ENCODE results near the gene KIAA1217.

The KIAA1217 gene

DNA sequence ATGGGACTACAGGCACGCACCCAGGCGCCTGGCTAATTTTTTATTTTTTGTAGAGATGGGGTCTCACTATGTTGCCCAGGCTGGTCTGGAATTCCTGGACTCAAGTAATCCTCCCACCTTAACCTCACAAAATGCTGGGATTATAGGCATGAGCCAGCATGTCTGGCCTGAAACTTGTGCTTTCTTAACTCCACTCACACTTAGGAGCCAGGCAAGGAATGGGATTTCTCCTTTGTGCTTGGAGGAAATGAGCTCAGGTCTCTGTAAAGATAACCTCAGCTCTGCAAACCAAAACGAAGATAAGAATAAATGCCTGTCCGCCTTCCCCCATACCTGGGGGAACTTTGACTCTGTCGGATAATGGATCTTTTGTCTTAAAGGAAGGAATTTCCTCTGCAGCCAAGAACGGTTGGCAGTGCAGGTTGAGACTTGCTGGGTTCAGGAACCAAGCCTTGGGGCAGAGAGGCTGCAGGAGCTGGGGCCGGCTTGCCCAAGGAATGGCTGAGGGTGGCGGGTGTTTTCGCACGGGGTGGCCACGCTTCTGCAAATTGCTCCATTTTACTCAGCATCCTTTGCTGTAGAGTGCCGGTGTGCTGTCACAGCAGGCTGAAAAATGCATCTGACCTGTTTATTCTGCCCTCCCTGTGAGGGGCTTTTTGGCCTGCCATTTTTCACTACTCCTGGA is 174.2 kb downstream of the KIAA1217 start:
- Histone ChIP-seq H3K9ac (ENCODE audit: low read length in 2 of 2) (no peak overlapping the region), H3K27ac (ENCODE audit: low read length) (no peak overlapping the region), H3K4me1 (ENCODE audit: control insufficient read depth, insufficient read depth, low read length) (peaks cover 9% of the 10 kb centered on the region)

DNA sequence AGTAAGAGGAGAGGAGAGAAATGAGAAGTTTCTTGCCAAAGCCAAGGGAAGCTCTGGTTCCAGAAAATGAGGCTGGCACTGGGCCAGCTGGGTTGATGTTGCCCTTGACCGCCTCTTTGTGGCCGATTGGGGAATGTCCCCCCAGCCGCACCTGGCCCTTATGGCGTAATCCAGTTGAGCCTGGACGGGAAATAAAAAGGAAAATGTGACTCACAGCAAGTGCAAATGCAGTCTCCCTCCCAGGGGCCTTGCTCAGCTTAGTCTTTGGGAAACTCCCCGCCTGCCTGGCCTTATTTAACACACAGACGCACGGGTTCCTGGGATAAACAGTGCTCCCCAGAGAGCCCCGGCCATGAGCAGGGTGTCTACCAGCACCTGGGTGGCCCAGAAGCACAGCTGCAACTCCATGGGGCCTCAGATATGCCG is 174.8 kb downstream of the KIAA1217 start:
- no peaks in the 10 kb centered on the region for H3K9me3 ChIP-seq (ENCODE audit: control insufficient read depth in 2 of 2, low read length in 2 of 2)
- peak overlapping the region in 1 of 2 donors; percentile 52 for H3K4me3 ChIP-seq (ENCODE audit: low read length in 2 of 2)
- H3K36me3 ChIP-seq (ENCODE audit: control insufficient read depth in 2 of 2, insufficient read depth in 2 of 2, low read length in 2 of 2) = no peaks in the 10 kb centered on the region
- no peak overlapping the region for H3K27ac ChIP-seq (ENCODE audit: low read length)
- no peak overlapping the region for H3K9ac ChIP-seq (ENCODE audit: low read length in 2 of 2)
- H3K27me3 ChIP-seq (ENCODE audit: control insufficient read depth in 1 of 2, insufficient read depth in 2 of 2, low read length in 2 of 2) = no peaks in the 10 kb centered on the region
- peaks cover 9% of the 10 kb centered on the region for H3K4me1 ChIP-seq (ENCODE audit: control insufficient read depth, insufficient read depth, low read length)

More for the DNA sequence above, 174.2 kb downstream of the KIAA1217 start:
- Histone ChIP-seq H3K36me3 (ENCODE audit: control insufficient read depth in 2 of 2, insufficient read depth in 2 of 2, low read length in 2 of 2) (no peaks in the 10 kb centered on the region), H3K27me3 (ENCODE audit: control insufficient read depth in 1 of 2, insufficient read depth in 2 of 2, low read length in 2 of 2) (no peaks in the 10 kb centered on the region), H3K4me3 (ENCODE audit: low read length in 2 of 2) (peak overlapping the region in 1 of 2 donors; percentile 52), H3K9me3 (ENCODE audit: control insufficient read depth in 2 of 2, low read length in 2 of 2) (no peaks in the 10 kb centered on the region)

DNA sequence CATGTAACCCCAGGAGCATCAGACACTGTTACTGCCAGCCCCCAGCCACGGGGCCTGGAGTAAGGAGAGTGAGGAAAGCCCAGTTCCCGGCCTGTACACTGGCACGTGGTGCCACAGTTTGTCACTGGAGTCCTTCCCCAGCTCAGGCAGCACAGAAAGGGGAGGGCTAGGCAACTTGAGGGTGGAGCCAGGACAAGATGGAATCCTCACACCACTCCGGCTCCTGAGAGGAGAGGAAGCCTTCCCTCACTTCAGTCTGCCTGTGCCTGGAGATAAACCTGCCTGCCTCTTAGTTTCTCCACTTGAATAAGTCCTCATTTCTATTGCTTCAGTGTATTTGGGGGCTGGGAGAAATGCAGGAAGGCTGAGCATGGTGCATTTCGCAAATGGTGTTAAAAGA is 176.0 kb downstream of the KIAA1217 start:
- Histone ChIP-seq H3K27ac (ENCODE audit: low read length) (no peak overlapping the region), H3K9me3 (ENCODE audit: control insufficient read depth in 2 of 2, low read length in 2 of 2) (no peaks in the 10 kb centered on the region), H3K27me3 (ENCODE audit: control insufficient read depth in 1 of 2, insufficient read depth in 2 of 2, low read length in 2 of 2) (no peaks in the 10 kb centered on the region), H3K4me1 (ENCODE audit: control insufficient read depth, insufficient read depth, low read length) (peaks cover 9% of the 10 kb centered on the region), H3K36me3 (ENCODE audit: control insufficient read depth in 2 of 2, insufficient read depth in 2 of 2, low read length in 2 of 2) (no peaks in the 10 kb centered on the region), H3K9ac (ENCODE audit: low read length in 2 of 2) (no peak overlapping the region), H3K4me3 (ENCODE audit: low read length in 2 of 2) (no peak overlapping the region)

DNA sequence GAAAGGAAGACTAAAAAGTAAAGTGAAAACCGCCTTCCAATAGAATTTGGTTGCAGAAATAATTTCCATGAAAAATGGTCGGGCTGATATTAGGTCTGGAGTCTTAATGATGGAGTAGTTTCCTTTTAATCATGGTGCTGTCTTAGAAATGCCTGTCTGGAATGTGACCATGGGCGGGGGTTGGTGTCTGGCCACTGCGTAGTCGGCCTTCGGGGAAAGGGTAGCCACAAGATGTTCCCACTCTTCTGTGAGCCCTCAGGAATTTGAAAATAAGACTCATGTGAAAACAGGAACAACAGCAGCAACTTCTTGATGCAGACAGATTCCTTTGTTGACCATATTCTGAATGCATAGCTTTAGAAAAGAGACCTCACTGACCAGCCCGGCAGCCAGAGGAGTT is 176.8 kb downstream of the KIAA1217 start:
- no peak overlapping the region for H3K27ac ChIP-seq (ENCODE audit: low read length)

DNA sequence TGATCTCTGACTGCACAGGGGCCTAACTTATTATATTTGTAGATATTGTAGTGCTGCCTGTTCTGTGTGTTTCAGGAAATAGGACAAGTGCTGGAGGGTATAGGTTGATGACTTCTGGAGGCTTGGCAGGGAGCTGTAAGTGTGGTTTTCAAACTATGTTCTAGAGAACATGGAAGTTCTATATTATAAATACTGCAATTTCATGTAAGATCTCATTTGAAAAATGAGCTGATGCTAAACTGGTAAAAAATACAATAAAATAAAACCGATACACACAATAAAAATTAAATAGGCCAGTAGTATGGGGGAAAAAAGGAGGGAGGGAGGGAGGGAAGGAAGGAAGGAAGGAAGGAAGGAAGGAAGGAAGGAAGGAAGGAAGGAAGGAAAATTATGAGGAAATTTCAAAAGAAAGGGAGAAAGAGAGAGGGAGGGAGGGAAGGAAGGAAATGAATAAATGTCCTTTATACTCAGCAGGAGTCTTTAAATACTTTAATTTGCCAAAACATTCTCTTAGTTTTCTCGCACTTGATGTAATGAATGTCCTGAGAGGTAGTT is 181.3 kb downstream of the KIAA1217 start:
- Histone ChIP-seq H3K9me3 (ENCODE audit: control insufficient read depth in 2 of 2, low read length in 2 of 2) (no peaks in the 10 kb centered on the region), H3K27ac (ENCODE audit: low read length) (no peak overlapping the region), H3K4me3 (ENCODE audit: low read length in 2 of 2) (no peak overlapping the region), H3K4me1 (ENCODE audit: control insufficient read depth, insufficient read depth, low read length) (no peaks in the 10 kb centered on the region), H3K36me3 (ENCODE audit: control insufficient read depth in 2 of 2, insufficient read depth in 2 of 2, low read length in 2 of 2) (no peaks in the 10 kb centered on the region), H3K9ac (ENCODE audit: low read length in 2 of 2) (no peak overlapping the region), H3K27me3 (ENCODE audit: control insufficient read depth in 1 of 2, insufficient read depth in 2 of 2, low read length in 2 of 2) (no peaks in the 10 kb centered on the region)

More for the DNA sequence above, 176.8 kb downstream of the KIAA1217 start:
- Histone ChIP-seq H3K4me3 (ENCODE audit: low read length in 2 of 2) (no peak overlapping the region), H3K9me3 (ENCODE audit: control insufficient read depth in 2 of 2, low read length in 2 of 2) (no peaks in the 10 kb centered on the region), H3K4me1 (ENCODE audit: control insufficient read depth, insufficient read depth, low read length) (peaks cover 9% of the 10 kb centered on the region), H3K27me3 (ENCODE audit: control insufficient read depth in 1 of 2, insufficient read depth in 2 of 2, low read length in 2 of 2) (no peaks in the 10 kb centered on the region), H3K36me3 (ENCODE audit: control insufficient read depth in 2 of 2, insufficient read depth in 2 of 2, low read length in 2 of 2) (no peaks in the 10 kb centered on the region), H3K9ac (ENCODE audit: low read length in 2 of 2) (no peak overlapping the region)

DNA sequence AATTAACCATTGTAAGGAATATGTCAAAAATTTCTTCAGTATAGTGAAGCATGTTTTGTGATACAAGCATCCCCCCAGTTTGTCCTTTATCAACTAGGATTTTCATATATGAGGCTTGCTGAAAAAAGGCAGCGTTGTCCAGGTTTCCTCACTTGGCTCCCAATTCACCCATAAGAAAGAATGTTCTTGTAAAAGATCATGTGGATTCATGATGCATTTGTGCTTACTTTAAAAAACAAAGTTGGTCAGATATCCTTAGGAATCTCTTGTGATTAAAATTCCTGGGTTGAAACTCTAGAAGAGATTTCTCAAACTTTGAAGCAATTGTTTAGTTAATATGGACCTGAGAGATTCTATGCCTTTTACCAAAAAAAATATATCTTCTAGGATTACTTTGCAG is 181.8 kb downstream of the KIAA1217 start:
- no peaks in the 10 kb centered on the region for H3K27me3 ChIP-seq (ENCODE audit: control insufficient read depth in 1 of 2, insufficient read depth in 2 of 2, low read length in 2 of 2)
- no peaks in the 10 kb centered on the region for H3K9me3 ChIP-seq (ENCODE audit: control insufficient read depth in 2 of 2, low read length in 2 of 2)
- H3K4me1 ChIP-seq (ENCODE audit: control insufficient read depth, insufficient read depth, low read length) = no peaks in the 10 kb centered on the region
- no peak overlapping the region for H3K4me3 ChIP-seq (ENCODE audit: low read length in 2 of 2)
- H3K9ac ChIP-seq (ENCODE audit: low read length in 2 of 2) = no peak overlapping the region
- no peaks in the 10 kb centered on the region for H3K36me3 ChIP-seq (ENCODE audit: control insufficient read depth in 2 of 2, insufficient read depth in 2 of 2, low read length in 2 of 2)
- H3K27ac ChIP-seq (ENCODE audit: low read length) = no peak overlapping the region

DNA sequence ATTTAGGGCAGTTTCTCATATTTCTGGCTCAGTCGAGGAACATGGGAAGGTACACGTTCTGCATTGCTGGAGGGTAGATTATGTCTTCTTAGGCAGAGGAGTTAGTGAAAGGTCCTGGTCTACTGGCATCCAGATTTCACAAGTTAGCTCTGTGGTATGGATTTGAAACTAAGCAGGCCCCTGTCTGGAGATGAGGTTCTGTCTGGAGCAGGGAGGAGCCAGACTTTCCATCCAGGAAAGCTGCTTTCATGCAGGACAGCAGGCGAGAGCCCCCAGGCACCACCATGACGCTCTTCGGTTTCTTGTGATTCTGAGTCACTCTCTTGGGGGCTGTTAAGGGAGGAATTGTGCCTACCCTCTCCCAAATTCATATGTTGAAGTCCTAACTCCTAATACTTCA is 184.3 kb downstream of the KIAA1217 start:
- no peak overlapping the region for H3K9ac ChIP-seq (ENCODE audit: low read length in 2 of 2)

DNA sequence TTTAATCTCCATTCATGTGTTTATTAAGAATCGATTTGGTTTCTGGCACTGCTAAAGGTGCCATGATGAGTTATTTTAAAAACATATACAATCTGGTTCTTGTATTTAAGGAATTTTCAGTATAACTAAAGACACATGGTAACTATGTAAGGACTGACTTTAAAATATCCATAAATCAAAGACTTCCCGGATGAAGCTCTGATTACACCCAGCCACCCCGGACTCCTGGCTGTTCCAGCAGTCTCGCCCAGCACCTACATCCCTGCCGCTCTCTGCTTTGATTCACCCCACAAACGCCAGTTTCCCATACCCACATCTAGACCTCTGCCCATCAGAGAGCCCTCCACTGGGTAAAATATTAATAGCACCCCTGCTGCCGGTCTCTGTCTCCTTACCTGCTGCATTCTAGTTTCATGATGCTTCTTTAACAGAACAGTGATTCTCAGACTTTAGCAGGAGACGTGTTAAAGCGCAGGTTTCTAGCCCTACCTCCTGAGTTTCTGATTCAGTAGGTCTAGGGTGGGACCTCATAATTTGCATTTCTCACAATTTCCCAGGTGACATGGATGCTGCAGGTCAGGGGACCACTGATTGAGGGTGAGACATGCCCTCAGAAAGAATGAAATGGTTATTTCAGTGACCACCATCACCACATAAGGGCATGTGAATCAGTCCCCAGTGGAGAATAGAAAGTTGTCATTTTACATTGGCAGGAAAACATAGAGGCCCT is 185.7 kb downstream of the KIAA1217 start:
- Histone ChIP-seq H3K27ac (ENCODE audit: low read length) (no peak overlapping the region), H3K9me3 (ENCODE audit: control insufficient read depth in 2 of 2, low read length in 2 of 2) (no peaks in the 10 kb centered on the region), H3K4me3 (ENCODE audit: low read length in 2 of 2) (no peak overlapping the region), H3K4me1 (ENCODE audit: control insufficient read depth, insufficient read depth, low read length) (no peaks in the 10 kb centered on the region), H3K9ac (ENCODE audit: low read length in 2 of 2) (no peak overlapping the region), H3K27me3 (ENCODE audit: control insufficient read depth in 1 of 2, insufficient read depth in 2 of 2, low read length in 2 of 2) (no peaks in the 10 kb centered on the region), H3K36me3 (ENCODE audit: control insufficient read depth in 2 of 2, insufficient read depth in 2 of 2, low read length in 2 of 2) (no peaks in the 10 kb centered on the region)

More for the DNA sequence above, 184.3 kb downstream of the KIAA1217 start:
- Histone ChIP-seq H3K36me3 (ENCODE audit: control insufficient read depth in 2 of 2, insufficient read depth in 2 of 2, low read length in 2 of 2) (no peaks in the 10 kb centered on the region), H3K9me3 (ENCODE audit: control insufficient read depth in 2 of 2, low read length in 2 of 2) (no peaks in the 10 kb centered on the region), H3K27ac (ENCODE audit: low read length) (no peak overlapping the region), H3K27me3 (ENCODE audit: control insufficient read depth in 1 of 2, insufficient read depth in 2 of 2, low read length in 2 of 2) (no peaks in the 10 kb centered on the region), H3K4me1 (ENCODE audit: control insufficient read depth, insufficient read depth, low read length) (no peaks in the 10 kb centered on the region), H3K4me3 (ENCODE audit: low read length in 2 of 2) (no peak overlapping the region)

DNA sequence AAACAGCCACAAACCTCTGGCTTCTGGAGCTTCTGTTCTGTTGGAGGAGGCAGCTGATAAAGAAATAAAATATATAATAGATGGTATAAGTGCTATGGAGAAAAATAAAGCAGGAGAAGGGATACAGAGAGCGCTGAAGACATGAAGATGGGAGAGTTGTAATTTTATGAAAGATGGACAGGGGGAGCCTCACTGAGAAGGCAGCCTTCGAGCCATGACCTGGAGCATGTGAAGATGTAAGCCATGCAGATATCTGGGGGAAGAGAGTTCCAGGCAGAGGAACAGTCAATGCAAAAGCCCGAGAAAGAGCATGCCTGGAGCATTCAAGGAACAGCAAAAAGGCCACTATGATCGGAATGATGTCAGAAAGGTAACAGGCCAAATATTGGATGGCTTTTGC is 187.5 kb downstream of the KIAA1217 start:
- no peak overlapping the region for H3K9ac ChIP-seq (ENCODE audit: low read length in 2 of 2)
- H3K27ac ChIP-seq (ENCODE audit: low read length) = no peak overlapping the region
- H3K4me1 ChIP-seq (ENCODE audit: control insufficient read depth, insufficient read depth, low read length) = no peaks in the 10 kb centered on the region
- H3K36me3 ChIP-seq (ENCODE audit: control insufficient read depth in 2 of 2, insufficient read depth in 2 of 2, low read length in 2 of 2) = no peaks in the 10 kb centered on the region
- no peaks in the 10 kb centered on the region for H3K9me3 ChIP-seq (ENCODE audit: control insufficient read depth in 2 of 2, low read length in 2 of 2)
- H3K27me3 ChIP-seq (ENCODE audit: control insufficient read depth in 1 of 2, insufficient read depth in 2 of 2, low read length in 2 of 2) = no peaks in the 10 kb centered on the region
- H3K4me3 ChIP-seq (ENCODE audit: low read length in 2 of 2) = no peak overlapping the region

DNA sequence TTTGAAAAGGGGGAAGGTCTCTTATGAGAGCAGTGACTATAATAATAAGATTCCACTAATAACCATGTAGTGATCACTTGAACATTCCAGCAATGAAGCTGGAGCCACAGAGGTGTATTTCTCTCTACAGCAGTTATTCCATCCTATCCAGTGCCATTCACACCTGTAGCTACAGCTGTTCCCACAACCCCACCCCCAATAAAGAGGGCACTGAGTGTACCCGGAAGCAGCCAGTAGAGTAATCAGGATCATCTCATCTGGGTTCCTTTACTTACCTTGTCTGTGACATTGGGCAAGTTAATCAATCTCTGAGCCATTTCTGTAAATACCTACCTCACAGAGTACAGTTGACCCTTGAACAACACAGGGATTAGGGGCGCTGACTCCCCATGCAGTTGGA is 188.7 kb downstream of the KIAA1217 start:
- no peak overlapping the region for H3K27ac ChIP-seq (ENCODE audit: low read length)
- H3K9ac ChIP-seq (ENCODE audit: low read length in 2 of 2) = no peak overlapping the region

DNA sequence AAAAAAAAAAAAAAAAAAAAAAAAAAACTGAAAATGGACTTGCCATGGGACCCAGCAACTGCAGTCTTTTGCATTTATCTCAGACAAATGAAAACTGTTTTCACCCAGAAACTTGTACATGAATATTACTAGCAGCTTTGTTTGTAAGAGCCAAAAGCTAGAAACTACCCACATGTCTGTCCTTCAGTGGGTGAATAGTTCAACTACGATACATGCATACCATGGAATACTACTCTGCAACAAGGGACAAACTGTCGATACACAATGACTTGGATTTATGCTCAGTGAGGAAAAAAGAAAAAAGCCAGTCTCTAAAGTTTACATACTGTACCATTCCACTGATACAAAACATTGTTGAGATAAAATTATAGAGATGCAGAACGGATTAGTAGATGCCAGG is 195.6 kb downstream of the KIAA1217 start:
- H3K4me3 ChIP-seq (ENCODE audit: low read length in 2 of 2) = no peak overlapping the region
- no peaks in the 10 kb centered on the region for H3K27me3 ChIP-seq (ENCODE audit: control insufficient read depth in 1 of 2, insufficient read depth in 2 of 2, low read length in 2 of 2)
- no peaks in the 10 kb centered on the region for H3K4me1 ChIP-seq (ENCODE audit: control insufficient read depth, insufficient read depth, low read length)
- no peaks in the 10 kb centered on the region for H3K9me3 ChIP-seq (ENCODE audit: control insufficient read depth in 2 of 2, low read length in 2 of 2)
- no peaks in the 10 kb centered on the region for H3K36me3 ChIP-seq (ENCODE audit: control insufficient read depth in 2 of 2, insufficient read depth in 2 of 2, low read length in 2 of 2)
- H3K9ac ChIP-seq (ENCODE audit: low read length in 2 of 2) = no peak overlapping the region
- H3K27ac ChIP-seq (ENCODE audit: low read length) = no peak overlapping the region

More for the DNA sequence above, 188.7 kb downstream of the KIAA1217 start:
- Histone ChIP-seq H3K27me3 (ENCODE audit: control insufficient read depth in 1 of 2, insufficient read depth in 2 of 2, low read length in 2 of 2) (no peaks in the 10 kb centered on the region), H3K4me1 (ENCODE audit: control insufficient read depth, insufficient read depth, low read length) (no peaks in the 10 kb centered on the region), H3K4me3 (ENCODE audit: low read length in 2 of 2) (no peak overlapping the region), H3K36me3 (ENCODE audit: control insufficient read depth in 2 of 2, insufficient read depth in 2 of 2, low read length in 2 of 2) (no peaks in the 10 kb centered on the region), H3K9me3 (ENCODE audit: control insufficient read depth in 2 of 2, low read length in 2 of 2) (no peaks in the 10 kb centered on the region)
